GM23338 (cell line): ENCODE data around the gene SLC39A5. TPM values are rescaled to one million over a fixed set of nuclear protein-coding genes. Genes with fewer than 3 reads are reported as not detected.

Experiments used
- ATAC-seq: fragments of 200-7000 bp; cut with Tn5 transposase; 3 replicates; pipeline ENCODE4 v1.9.1; 2020
- DNase-seq: peaks from one replicate; pipeline ENCODE4 v3.0.0-alpha.2; 2015; ENCODE audit warnings: low spot score
- H2AFZ ChIP-seq: fragments of 200-600 bp; sonication (generic); 2 replicates; pipeline ENCODE4 v1.8.0; 2016; ENCODE audit warnings: antibody characterized with exemption, mild to moderate bottlenecking, moderate library complexity
- H3F3A ChIP-seq: fragments of 200-600 bp; sonication (generic); replicated peaks from 2 replicates; pipeline ENCODE4 v1.8.0; 2017; ENCODE audit warnings: antibody characterized with exemption, mixed run types, low read depth
- H3K27ac ChIP-seq: fragments of 200-600 bp; sonication (generic); 2 replicates; pipeline ENCODE4 v1.6.1; 2016; ENCODE audit warnings: low read depth
- H3K27me3 ChIP-seq: fragments of 200-600 bp; sonication (generic); 2 replicates; pipeline ENCODE4 v1.8.0; 2016; ENCODE audit warnings: mild to moderate bottlenecking, mixed run types, moderate library complexity; ENCODE audit not compliant: insufficient read depth
- H3K36me3 ChIP-seq: fragments of 200-600 bp; sonication (generic); 2 replicates; pipeline ENCODE4 v1.8.0; 2016; ENCODE audit warnings: mild to moderate bottlenecking; ENCODE audit not compliant: insufficient read depth
- H3K4me1 ChIP-seq: fragments of 200-600 bp; sonication (generic); 2 replicates; pipeline ENCODE4 v1.8.0; 2016; ENCODE audit warnings: mild to moderate bottlenecking, moderate library complexity; ENCODE audit not compliant: insufficient read depth
- H3K4me2 ChIP-seq: fragments of 200-600 bp; sonication (generic); 2 replicates; pipeline ENCODE4 v1.7.1; 2017; ENCODE audit warnings: mixed run types
- H3K4me3 ChIP-seq: fragments of 200-600 bp; sonication (generic); 2 replicates; pipeline ENCODE4 v1.6.1; 2016; ENCODE audit warnings: mixed run types
- H3K79me2 ChIP-seq: fragments of 200-600 bp; sonication (generic); replicated peaks from 2 replicates; pipeline ENCODE4 v1.8.0; 2017; ENCODE audit warnings: mild to moderate bottlenecking; ENCODE audit not compliant: insufficient read depth
- H3K9me2 ChIP-seq: fragments of 200-600 bp; sonication (generic); 2 replicates; pipeline ENCODE4 v1.8.0; 2017; ENCODE audit not compliant: insufficient read depth
- H4K20me1 ChIP-seq: fragments of 200-600 bp; sonication (generic); replicated peaks from 2 replicates; pipeline ENCODE4 v1.8.0; 2017; ENCODE audit warnings: mild to moderate bottlenecking; ENCODE audit not compliant: insufficient read depth
- H3K27ac Mint-ChIP-seq: 2 replicates; pipeline ENCODE4 v1.8.0; 2020; ENCODE audit warnings: inconsistent platforms, mild to moderate bottlenecking, moderate library complexity, mixed read lengths
- H3K27me3 Mint-ChIP-seq: 3 replicates; pipeline ENCODE4 v1.8.0; 2022; ENCODE audit warnings: low read depth, mild to moderate bottlenecking, moderate library complexity, mixed read lengths, inconsistent platforms; ENCODE audit not compliant: insufficient read depth, poor library complexity
- H3K36me3 Mint-ChIP-seq: 3 replicates; pipeline ENCODE4 v1.8.0; 2021; ENCODE audit warnings: low read depth, mild to moderate bottlenecking, inconsistent platforms, moderate library complexity, mixed read lengths
- H3K4me1 Mint-ChIP-seq: 3 replicates; pipeline ENCODE4 v1.8.0; 2020; ENCODE audit warnings: mild to moderate bottlenecking, inconsistent platforms, mixed read lengths
- H3K4me3 Mint-ChIP-seq: 3 replicates; pipeline ENCODE4 v1.8.0; 2021; ENCODE audit warnings: moderate library complexity, mild to moderate bottlenecking, inconsistent platforms, mixed read lengths
- H3K9me3 Mint-ChIP-seq: 3 replicates; pipeline ENCODE4 v1.8.0; 2020; ENCODE audit warnings: moderate library complexity, mild to moderate bottlenecking, inconsistent platforms, mixed read lengths
- CREB1 ChIP-seq: fragments of 250-450 bp; sonication (Bioruptor Pico); IDR thresholded peaks from 2 replicates; pipeline ENCODE4 v1.5.0; 2020; ENCODE audit warnings: low read depth, mild to moderate bottlenecking, moderate library complexity
- CTCF ChIP-seq, 2 experiments: fragments of 200-600 bp in 1 of 2; sonication (generic) in 1 of 2; conservative IDR thresholded peaks; 2 replicates each; pipeline versions ENCODE4 v1.5.1 to v1.6.1; 2016 to 2017; ENCODE audit warnings: antibody characterized with exemption in 2 of 2, low read depth in 2 of 2, mild to moderate bottlenecking in 2 of 2, moderate library complexity in 1 of 2
- ETS1 ChIP-seq: IDR thresholded peaks from 2 replicates; pipeline ENCODE4 v1.6.1; 2016; ENCODE audit warnings: antibody characterized with exemption
- JUNB ChIP-seq: IDR thresholded peaks from one replicate; pipeline ENCODE4 v1.6.1; 2016; ENCODE audit warnings: antibody characterized with exemption; ENCODE audit not compliant: unreplicated experiment
- NANOG ChIP-seq: IDR thresholded peaks from 2 replicates; pipeline ENCODE4 v1.6.1; 2016; ENCODE audit warnings: antibody characterized with exemption, borderline replicate concordance
- POLR2AphosphoS5 ChIP-seq: IDR thresholded peaks from 2 replicates; pipeline ENCODE4 v1.6.1; 2016; ENCODE audit warnings: antibody characterized with exemption, low read depth
- ZNF114 ChIP-seq: fragments of 250-450 bp; sonication (Bioruptor Pico); IDR thresholded peaks from 2 replicates; pipeline ENCODE4 v1.5.0; 2020; ENCODE audit warnings: mild to moderate bottlenecking, moderate library complexity
- ZNF462 ChIP-seq: fragments of 250-450 bp; sonication (Bioruptor Pico); IDR thresholded peaks from 2 replicates; pipeline ENCODE4 v1.5.0; 2020; ENCODE audit warnings: mild to moderate bottlenecking, moderate library complexity
- polyA plus RNA-seq: library from polyadenylated mRNA; unstranded; fragments of >200 nt; fragmentation: Nextera tagmentation; extraction: Ambion mirVana; gene quantifications from 2 replicates; pipeline ENCODE4 v1.2.1, GENCODE V29; 2016
- total RNA-seq: library from RNA; depleted of rRNA; stranded (reverse); fragments of >200 nt; shearing (Covaris generic); gene quantifications from 2 replicates; pipeline ENCODE4 v1.2.3, GENCODE V29; 2014

The SLC39A5 gene
- total and polyA plus RNA-seq, 2 experiments from 2014 or later: 0.29 to 0.59 TPM

GRCh38 chr12:56223571-56224101, 6.2 kb upstream of the SLC39A5 start:
- Histone ChIP-seq H2AFZ (peak overlapping the region; percentile 57; the same call in 1 of the 2 replicates), H3K79me2 (peaks cover 26% of the 10 kb centered on the region), H3K27me3 (no peaks in the 10 kb centered on the region), H4K20me1 (no peaks in the 10 kb centered on the region; the same call in 1 of the 2 replicates), H3K9me2 (no peaks in the 10 kb centered on the region), H3K27ac (peak overlapping the region; percentile 92), H3K4me1 (peaks cover 30% of the 10 kb centered on the region), H3F3A (peaks cover 20% of the 10 kb centered on the region; the same call in 1 of the 2 replicates), H3K4me2 (peak overlapping the region; percentile 58), H3K4me3 (peak overlapping the region; percentile 74; the same call in 1 of the 2 replicates), H3K36me3 (0 out of 2 replicates have a peak, but pooled peaks cover 2% of the 10 kb centered on the region)
- H3K27ac Mint-ChIP-seq: peak overlapping the region; percentile 96
- H3K4me1 Mint-ChIP-seq: peaks cover 34% of the 10 kb centered on the region
- ATAC-seq: no peak
- H3K4me3 Mint-ChIP-seq: peak overlapping the region; percentile 93
- TF ChIP-seq ZNF114 (CRISPR knock-in tag) (no peak), JUNB (no peak)
- peaks cover 3% of the 10 kb centered on the region; the same call in 1 of the 3 replicates for H3K9me3 Mint-ChIP-seq
- H3K36me3 Mint-ChIP-seq: peaks cover 15% of the 10 kb centered on the region
- no peak for DNase-seq
- H3K27me3 Mint-ChIP-seq: peaks cover 5% of the 10 kb centered on the region

GRCh38 chr12:56224102-56224701, 5.6 kb upstream of the SLC39A5 start, which contains the start of gene NABP2:
NABP2 (plus strand) TSS chr12:56224342; CDS start chr12:56224857, 515 bp downstream.
- peak within 1 kb of the TSS; percentile 74 for H3K4me3 ChIP-seq
- H3K4me1 Mint-ChIP-seq: peaks cover 34% of the 10 kb centered on the region
- H3K9me3 Mint-ChIP-seq: no peaks in the 10 kb centered on the region
- ATAC-seq (peak; percentile 75), DNase-seq (peak; percentile 100)
- H3K79me2 ChIP-seq: peaks cover 20% of the 10 kb centered on the region
- H2AFZ ChIP-seq: peak within 1 kb of the TSS; percentile 86
- peaks cover 5% of the 10 kb centered on the region for H3K27me3 Mint-ChIP-seq
- H3K27me3 ChIP-seq: no peaks in the 10 kb centered on the region
- peak within 1 kb of the TSS; percentile 93 for H3K4me2 ChIP-seq
- peak within 1 kb of the TSS; percentile 92 for H3K27ac ChIP-seq
- no peaks in the 10 kb centered on the region for H4K20me1 ChIP-seq
- no peaks in the 10 kb centered on the region for H3K36me3 ChIP-seq
- no peaks in the 10 kb centered on the region for H3K9me2 ChIP-seq
- TF ChIP-seq NANOG (no peak), ZNF462 (CRISPR knock-in tag) (no peak), ETS1 (0 out of 2 replicates have a peak, but pooled peaks have one; percentile 45), POLR2AphosphoS5 (peak; percentile 50; the same call in 1 of the 2 replicates), CREB1 (CRISPR knock-in tag) (peak; percentile 65), CTCF (conservative IDR thresholded peaks at IDR 0.05; ENCODE audit: low read depth in 2 of 2) (peak; percentile 72 to 76)
- H3F3A ChIP-seq: peaks cover 20% of the 10 kb centered on the region; the same call in 1 of the 2 replicates
- H3K27ac Mint-ChIP-seq: peak within 1 kb of the TSS; percentile 96
- H3K4me1 ChIP-seq: peaks cover 30% of the 10 kb centered on the region
- peak within 1 kb of the TSS; percentile 93 for H3K4me3 Mint-ChIP-seq
- H3K36me3 Mint-ChIP-seq: peaks cover 15% of the 10 kb centered on the region
